HepG2 (cell line): Measurements from ENCODE around the gene RBL1. TPM values are rescaled to one million over a fixed set of nuclear protein-coding genes. Genes with fewer than 3 reads are reported as not detected.
A peak's percentile ranks its signal among the peaks of the same experiment; 100 is the strongest.

Experiments used
- BRD4 ChIP-seq: sonication (generic); formaldehyde crosslinking; IDR thresholded peaks from 2 replicates; pipeline ENCODE4 v1.4.0; 2020; ENCODE audit warnings: missing genetic modification reagents
- CCAR2 ChIP-seq: fragments of 200-400 bp; formaldehyde crosslinking; optimal IDR thresholded peaks from 2 replicates; pipeline ENCODE3; 2018; ENCODE audit warnings: low read depth, mild to moderate bottlenecking, low read length, moderate library complexity
- CEBPG ChIP-seq: IDR thresholded peaks from 2 replicates; pipeline ENCODE4 v1.6.1; 2016
- GABPB1 ChIP-seq: IDR thresholded peaks from 2 replicates; pipeline ENCODE4 v1.6.1; 2016; ENCODE audit warnings: mild to moderate bottlenecking, missing genetic modification reagents, moderate library complexity, missing compliant biosample characterization
- POGZ ChIP-seq: sonication (generic); formaldehyde crosslinking; IDR thresholded peaks from 2 replicates; pipeline ENCODE4 v1.4.0; 2020; ENCODE audit warnings: mild to moderate bottlenecking, missing genetic modification reagents
- polyA plus RNA-seq, 8 experiments: library from polyadenylated mRNA; depleted of rRNA in 3 of 8; stranded (reverse) in 7 of 8; unstranded in 1 of 8; fragments of >200 nt; fragmentation: Illumina TruSeq in 4 of 8; extraction: Trizol in 4 of 8; gene quantifications; 2 replicates each; pipeline versions ENCODE4 v1.2.1 to v1.2.3, GENCODE V29; 2011 to 2016; ENCODE audit warnings: low read depth in 4 of 8, missing spikeins in 1 of 8, mixed read lengths in 1 of 8; ENCODE audit not compliant: insufficient read depth in 1 of 8
- total RNA-seq, 5 experiments: library from RNA; depleted of rRNA; stranded (reverse); fragments of >200 nt; fragmentation: Illumina TruSeq; extraction: Trizol; gene quantifications; 2 replicates each; pipeline ENCODE4 v1.2.3, GENCODE V29; 2016; ENCODE audit warnings: low read depth in 1 of 5
- TF ChIP-seq, protein P1 (sequence below): sonication (generic); formaldehyde crosslinking; IDR thresholded peaks from 2 replicates; pipeline ENCODE4 v1.4.0; 2020; ENCODE audit warnings: missing genetic modification reagents, borderline replicate concordance
- TF ChIP-seq, protein P2 (sequence below): sonication (generic); formaldehyde crosslinking; IDR thresholded peaks from 2 replicates; pipeline ENCODE4 v1.5.0; 2020; ENCODE audit warnings: mild to moderate bottlenecking, missing genetic modification reagents
- TF ChIP-seq, protein P3 (sequence below): sonication (generic); formaldehyde crosslinking; IDR thresholded peaks from 2 replicates; pipeline ENCODE4 v1.9.0; 2021; ENCODE audit warnings: mild to moderate bottlenecking, missing genetic modification reagents
- TF ChIP-seq, protein P4 (sequence below): sonication (generic); formaldehyde crosslinking; IDR thresholded peaks from 2 replicates; pipeline ENCODE4 v1.5.0; 2020; ENCODE audit warnings: missing genetic modification reagents

RBL1 gene
- total and polyA plus RNA-seq, 2 of the 13 experiments (the other 11 are each of a cell fraction or from before 2014, with no cell fraction given) = 6.0 to 27.5 TPM

DNA sequence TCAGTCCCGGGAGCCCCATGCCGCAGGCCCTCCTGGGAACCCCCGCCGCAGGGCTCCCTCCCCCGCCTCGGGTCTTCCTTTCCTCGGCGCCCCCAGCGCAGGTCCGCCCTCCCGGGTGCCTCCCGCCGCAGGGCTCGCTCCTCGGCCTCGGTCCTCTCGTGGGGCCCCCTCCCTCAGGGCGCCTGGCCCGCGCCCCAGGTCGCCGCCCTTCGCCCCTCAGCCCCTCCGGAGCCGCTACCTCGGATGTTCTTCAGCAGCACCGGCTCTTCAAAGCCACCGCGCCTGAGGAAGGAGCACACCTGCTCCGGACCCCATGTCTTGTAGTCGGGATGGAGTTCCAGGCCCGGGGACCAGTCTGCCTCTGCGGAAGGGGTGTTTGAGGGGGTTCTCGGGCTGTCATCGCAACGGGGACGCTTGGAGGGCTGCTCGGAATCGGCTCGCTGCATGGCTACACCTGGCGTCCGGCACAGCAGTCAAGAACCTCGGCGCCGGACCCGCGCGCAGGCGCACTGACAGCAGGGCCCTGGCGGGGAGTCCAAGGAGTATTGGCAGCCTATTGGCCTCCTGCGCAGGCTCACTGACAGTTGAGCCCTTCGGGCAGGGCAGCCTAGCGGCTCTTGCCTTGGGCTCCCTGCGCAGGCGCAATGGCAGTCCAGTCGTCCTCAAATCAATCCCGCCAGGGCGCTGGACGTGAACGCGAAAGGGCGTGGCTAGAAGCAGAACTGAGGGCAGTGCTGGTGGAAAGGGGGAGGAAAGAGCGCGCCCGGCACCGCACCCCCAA lies 144.4 kb downstream of the RBL1 start, which contains the start of gene SAMHD1 (continued):
- TF ChIP-seq, protein P1, sequence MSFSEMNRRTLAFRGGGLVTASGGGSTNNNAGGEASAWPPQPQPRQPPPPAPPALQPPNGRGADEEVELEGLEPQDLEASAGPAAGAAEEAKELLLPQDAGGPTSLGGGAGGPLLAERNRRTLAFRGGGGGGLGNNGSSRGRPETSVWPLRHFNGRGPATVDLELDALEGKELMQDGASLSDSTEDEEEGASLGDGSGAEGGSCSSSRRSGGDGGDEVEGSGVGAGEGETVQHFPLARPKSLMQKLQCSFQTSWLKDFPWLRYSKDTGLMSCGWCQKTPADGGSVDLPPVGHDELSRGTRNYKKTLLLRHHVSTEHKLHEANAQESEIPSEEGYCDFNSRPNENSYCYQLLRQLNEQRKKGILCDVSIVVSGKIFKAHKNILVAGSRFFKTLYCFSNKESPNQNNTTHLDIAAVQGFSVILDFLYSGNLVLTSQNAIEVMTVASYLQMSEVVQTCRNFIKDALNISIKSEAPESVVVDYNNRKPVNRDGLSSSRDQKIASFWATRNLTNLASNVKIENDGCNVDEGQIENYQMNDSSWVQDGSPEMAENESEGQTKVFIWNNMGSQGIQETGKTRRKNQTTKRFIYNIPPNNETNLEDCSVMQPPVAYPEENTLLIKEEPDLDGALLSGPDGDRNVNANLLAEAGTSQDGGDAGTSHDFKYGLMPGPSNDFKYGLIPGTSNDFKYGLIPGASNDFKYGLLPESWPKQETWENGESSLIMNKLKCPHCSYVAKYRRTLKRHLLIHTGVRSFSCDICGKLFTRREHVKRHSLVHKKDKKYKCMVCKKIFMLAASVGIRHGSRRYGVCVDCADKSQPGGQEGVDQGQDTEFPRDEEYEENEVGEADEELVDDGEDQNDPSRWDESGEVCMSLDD (CRISPR knock-in tag) = peak; percentile 88; the same call in 1 of the 2 replicates
- TF ChIP-seq BRD4 (CRISPR knock-in tag) (no peak), CCAR2 (no peak), POGZ (CRISPR knock-in tag) (peak; percentile 69), CEBPG (CRISPR knock-in tag) (no peak; the same call in 1 of the 2 replicates), GABPB1 (CRISPR knock-in tag) (peak; percentile 66; the same call in 1 of the 2 replicates)
- TF ChIP-seq, protein P2, sequence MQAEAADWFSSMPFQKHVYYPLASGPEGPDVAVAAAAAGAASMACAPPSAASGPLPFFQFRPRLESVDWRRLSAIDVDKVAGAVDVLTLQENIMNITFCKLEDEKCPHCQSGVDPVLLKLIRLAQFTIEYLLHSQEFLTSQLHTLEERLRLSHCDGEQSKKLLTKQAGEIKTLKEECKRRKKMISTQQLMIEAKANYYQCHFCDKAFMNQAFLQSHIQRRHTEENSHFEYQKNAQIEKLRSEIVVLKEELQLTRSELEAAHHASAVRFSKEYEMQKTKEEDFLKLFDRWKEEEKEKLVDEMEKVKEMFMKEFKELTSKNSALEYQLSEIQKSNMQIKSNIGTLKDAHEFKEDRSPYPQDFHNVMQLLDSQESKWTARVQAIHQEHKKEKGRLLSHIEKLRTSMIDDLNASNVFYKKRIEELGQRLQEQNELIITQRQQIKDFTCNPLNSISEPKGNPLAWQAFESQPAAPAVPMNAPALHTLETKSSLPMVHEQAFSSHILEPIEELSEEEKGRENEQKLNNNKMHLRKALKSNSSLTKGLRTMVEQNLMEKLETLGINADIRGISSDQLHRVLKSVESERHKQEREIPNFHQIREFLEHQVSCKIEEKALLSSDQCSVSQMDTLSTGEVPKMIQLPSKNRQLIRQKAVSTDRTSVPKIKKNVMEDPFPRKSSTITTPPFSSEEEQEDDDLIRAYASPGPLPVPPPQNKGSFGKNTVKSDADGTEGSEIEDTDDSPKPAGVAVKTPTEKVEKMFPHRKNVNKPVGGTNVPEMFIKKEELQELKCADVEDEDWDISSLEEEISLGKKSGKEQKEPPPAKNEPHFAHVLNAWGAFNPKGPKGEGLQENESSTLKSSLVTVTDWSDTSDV (CRISPR knock-in tag) = peak; percentile 26; the same call in 1 of the 2 replicates
- TF ChIP-seq, protein P3, sequence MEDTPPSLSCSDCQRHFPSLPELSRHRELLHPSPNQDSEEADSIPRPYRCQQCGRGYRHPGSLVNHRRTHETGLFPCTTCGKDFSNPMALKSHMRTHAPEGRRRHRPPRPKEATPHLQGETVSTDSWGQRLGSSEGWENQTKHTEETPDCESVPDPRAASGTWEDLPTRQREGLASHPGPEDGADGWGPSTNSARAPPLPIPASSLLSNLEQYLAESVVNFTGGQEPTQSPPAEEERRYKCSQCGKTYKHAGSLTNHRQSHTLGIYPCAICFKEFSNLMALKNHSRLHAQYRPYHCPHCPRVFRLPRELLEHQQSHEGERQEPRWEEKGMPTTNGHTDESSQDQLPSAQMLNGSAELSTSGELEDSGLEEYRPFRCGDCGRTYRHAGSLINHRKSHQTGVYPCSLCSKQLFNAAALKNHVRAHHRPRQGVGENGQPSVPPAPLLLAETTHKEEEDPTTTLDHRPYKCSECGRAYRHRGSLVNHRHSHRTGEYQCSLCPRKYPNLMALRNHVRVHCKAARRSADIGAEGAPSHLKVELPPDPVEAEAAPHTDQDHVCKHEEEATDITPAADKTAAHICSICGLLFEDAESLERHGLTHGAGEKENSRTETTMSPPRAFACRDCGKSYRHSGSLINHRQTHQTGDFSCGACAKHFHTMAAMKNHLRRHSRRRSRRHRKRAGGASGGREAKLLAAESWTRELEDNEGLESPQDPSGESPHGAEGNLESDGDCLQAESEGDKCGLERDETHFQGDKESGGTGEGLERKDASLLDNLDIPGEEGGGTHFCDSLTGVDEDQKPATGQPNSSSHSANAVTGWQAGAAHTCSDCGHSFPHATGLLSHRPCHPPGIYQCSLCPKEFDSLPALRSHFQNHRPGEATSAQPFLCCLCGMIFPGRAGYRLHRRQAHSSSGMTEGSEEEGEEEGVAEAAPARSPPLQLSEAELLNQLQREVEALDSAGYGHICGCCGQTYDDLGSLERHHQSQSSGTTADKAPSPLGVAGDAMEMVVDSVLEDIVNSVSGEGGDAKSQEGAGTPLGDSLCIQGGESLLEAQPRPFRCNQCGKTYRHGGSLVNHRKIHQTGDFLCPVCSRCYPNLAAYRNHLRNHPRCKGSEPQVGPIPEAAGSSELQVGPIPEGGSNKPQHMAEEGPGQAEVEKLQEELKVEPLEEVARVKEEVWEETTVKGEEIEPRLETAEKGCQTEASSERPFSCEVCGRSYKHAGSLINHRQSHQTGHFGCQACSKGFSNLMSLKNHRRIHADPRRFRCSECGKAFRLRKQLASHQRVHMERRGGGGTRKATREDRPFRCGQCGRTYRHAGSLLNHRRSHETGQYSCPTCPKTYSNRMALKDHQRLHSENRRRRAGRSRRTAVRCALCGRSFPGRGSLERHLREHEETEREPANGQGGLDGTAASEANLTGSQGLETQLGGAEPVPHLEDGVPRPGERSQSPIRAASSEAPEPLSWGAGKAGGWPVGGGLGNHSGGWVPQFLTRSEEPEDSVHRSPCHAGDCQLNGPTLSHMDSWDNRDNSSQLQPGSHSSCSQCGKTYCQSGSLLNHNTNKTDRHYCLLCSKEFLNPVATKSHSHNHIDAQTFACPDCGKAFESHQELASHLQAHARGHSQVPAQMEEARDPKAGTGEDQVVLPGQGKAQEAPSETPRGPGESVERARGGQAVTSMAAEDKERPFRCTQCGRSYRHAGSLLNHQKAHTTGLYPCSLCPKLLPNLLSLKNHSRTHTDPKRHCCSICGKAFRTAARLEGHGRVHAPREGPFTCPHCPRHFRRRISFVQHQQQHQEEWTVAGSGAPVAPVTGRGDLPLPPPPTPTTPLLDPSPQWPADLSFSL (CRISPR knock-in tag) = no peak
- TF ChIP-seq, protein P4, sequence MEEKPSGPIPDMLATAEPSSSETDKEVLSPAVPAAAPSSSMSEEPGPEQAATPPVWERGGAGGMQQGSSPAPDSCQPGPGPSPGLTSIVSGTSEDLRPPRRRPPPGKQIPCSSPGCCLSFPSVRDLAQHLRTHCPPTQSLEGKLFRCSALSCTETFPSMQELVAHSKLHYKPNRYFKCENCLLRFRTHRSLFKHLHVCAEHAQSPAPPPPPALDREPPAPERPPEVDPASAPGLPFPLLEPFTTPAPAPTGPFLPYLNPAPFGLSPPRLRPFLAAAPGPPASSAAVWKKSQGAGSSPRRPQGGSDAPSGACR = no peak
